B cell (primary cell): ENCODE results near the gene EXOC1. TPM values are rescaled to one million over a fixed set of nuclear protein-coding genes. Genes with fewer than 3 reads are reported as not detected.

Source experiments
- ATAC-seq: fragments of 200-7000 bp; cut with Tn5 transposase; one replicate; pipeline ENCODE4 v1.10.0; 2021; ENCODE audit warnings: low read depth, mild to moderate bottlenecking, moderate number of reproducible peaks, moderate library complexity
- CTCF ChIA-PET: fragments of 350-600 bp; sonication (Branson Sonifier 250); formaldehyde crosslinking; loops from one replicate; lab custom pipeline; 2021; ENCODE audit warnings: antibody characterized with exemption, inconsistent platforms; lab: Charles Lee
- POLR2A ChIA-PET: fragments of 350-600 bp; sonication (Branson Sonifier 250); formaldehyde crosslinking; loops from one replicate; lab custom pipeline; 2021; ENCODE audit warnings: antibody characterized with exemption; lab: Charles Lee
- DNase-seq: peaks from one replicate; pipeline ENCODE4 v3.0.0; 2013
- H2AFZ ChIP-seq: 2 replicates; pipeline ENCODE4 v1.6.1; 2012; ENCODE audit warnings: mild to moderate bottlenecking, low read depth, low read length; ENCODE audit not compliant: insufficient read depth, poor library complexity, severe bottlenecking
- H3K27ac ChIP-seq, 2 donors: 1 replicate in 1 of 2; 2 replicates in 1 of 2; pipeline ENCODE4 v1.5.1; 2012 to 2013; ENCODE audit warnings: low read length in 2 of 2, mild to moderate bottlenecking in 2 of 2, moderate library complexity in 1 of 2
- H3K27me3 ChIP-seq, 4 experiments: fragments of 200-600 bp in 1 of 4; sonication (generic) in 1 of 4; replicated peaks in 1 of 4; 1 replicate in 2 of 4; 2 replicates in 2 of 4; pipeline versions ENCODE4 v1.6.1 to v1.7.0; 2013 to 2016; ENCODE audit warnings: low read length in 3 of 4, mild to moderate bottlenecking in 2 of 4, mixed read lengths in 1 of 4, moderate library complexity in 1 of 4; ENCODE audit not compliant: insufficient read depth in 4 of 4, control insufficient read depth in 3 of 4; ENCODE audit errors: control extremely low read depth in 1 of 4
- H3K36me3 ChIP-seq, 2 experiments: replicated peaks in 1 of 2; 1 replicate in 1 of 2; 2 replicates in 1 of 2; pipeline versions ENCODE4 v1.6.1 to v1.7.1; 2013; ENCODE audit warnings: low read length in 1 of 2; ENCODE audit not compliant: insufficient read depth in 2 of 2, control insufficient read depth in 1 of 2; ENCODE audit errors: control extremely low read depth in 1 of 2, extremely low read depth in 1 of 2
- H3K4me1 ChIP-seq, 2 donors: fragments of 200-600 bp in 1 of 2; sonication (generic) in 1 of 2; 1 replicate in 1 of 2; 2 replicates in 1 of 2; pipeline versions ENCODE4 v1.5.1 to v1.6.1; 2013 to 2017; ENCODE audit warnings: low read length in 2 of 2; ENCODE audit not compliant: control insufficient read depth in 2 of 2, insufficient read depth in 2 of 2
- H3K4me2 ChIP-seq: replicated peaks from 2 replicates; pipeline ENCODE3; 2012; ENCODE audit warnings: mild to moderate bottlenecking, low read depth, low read length; ENCODE audit not compliant: poor library complexity, severe bottlenecking
- H3K4me3 ChIP-seq, 5 experiments: fragments of 200-600 bp in 1 of 5; sonication (generic) in 1 of 5; 1 replicate in 3 of 5; 2 replicates in 2 of 5; pipeline versions ENCODE4 v1.5.1 to v1.7.0; 2011 to 2016; ENCODE audit warnings: low read length in 4 of 5, mild to moderate bottlenecking in 4 of 5, low read depth in 2 of 5, control low read depth in 1 of 5, moderate library complexity in 1 of 5; ENCODE audit not compliant: insufficient read depth in 1 of 5; ENCODE audit errors: control extremely low read depth in 1 of 5, extremely low read depth in 1 of 5
- H3K79me2 ChIP-seq: fragments of 200-600 bp; sonication (generic); one replicate; pipeline ENCODE4 v1.6.0; 2016; ENCODE audit warnings: low read length; ENCODE audit not compliant: control insufficient read depth, insufficient read depth
- H3K9ac ChIP-seq: fragments of 200-600 bp; sonication (generic); 2 replicates; pipeline ENCODE4 v1.6.1; 2017; ENCODE audit warnings: mild to moderate bottlenecking, low read length, moderate library complexity
- H3K9me3 ChIP-seq, 3 donors: one replicate each; pipeline versions ENCODE4 v1.6.1 to v1.7.1; 2013; ENCODE audit warnings: low read length in 2 of 3; ENCODE audit not compliant: control insufficient read depth in 2 of 3, insufficient read depth in 1 of 3; ENCODE audit errors: control extremely low read depth in 1 of 3
- H4K20me1 ChIP-seq: 2 replicates; pipeline ENCODE4 v1.6.0; 2012; ENCODE audit warnings: mild to moderate bottlenecking, low read length; ENCODE audit not compliant: insufficient read depth, control insufficient read depth, poor library complexity, severe bottlenecking
- H3K27ac Mint-ChIP-seq: one replicate; pipeline ENCODE4 v1.8.0; 2021; ENCODE audit warnings: mixed read lengths
- H3K27me3 Mint-ChIP-seq: one replicate; pipeline ENCODE4 v1.8.0; 2021; ENCODE audit warnings: mixed read lengths
- H3K4me1 Mint-ChIP-seq: one replicate; pipeline ENCODE4 v1.8.0; 2021; ENCODE audit warnings: mixed read lengths
- H3K4me3 Mint-ChIP-seq: one replicate; pipeline ENCODE4 v1.8.0; 2021; ENCODE audit warnings: mixed read lengths
- H3K9me3 Mint-ChIP-seq: one replicate; pipeline ENCODE4 v1.8.0; 2022; ENCODE audit warnings: mixed read lengths; ENCODE audit not compliant: insufficient read depth
- CTCF ChIP-seq: fragments of 200-600 bp; IDR thresholded peaks from one replicate; pipeline ENCODE4 v1.8.0; 2022; ENCODE audit warnings: antibody characterized with exemption, mild to moderate bottlenecking
- EZH2 ChIP-seq: IDR thresholded peaks from 2 replicates; pipeline ENCODE4 v1.6.1; 2012; ENCODE audit warnings: borderline replicate concordance, low read depth, mild to moderate bottlenecking, moderate library complexity, low read length; ENCODE audit not compliant: insufficient read depth, poor library complexity, severe bottlenecking
- WGBS: methylation state at CpG from one replicate; pipeline ENCODE4 v1.1.5; 2013; ENCODE audit warnings: missing lambda C conversion rate; ENCODE audit not compliant: insufficient coverage; 5-methylcytosine and 5-hydroxymethylcytosine counted together
- intact Hi-C: fragments of 100-400 bp; cut with micrococcal nuclease; formaldehyde crosslinking; loops from one replicate; pipeline ENCODE4 v1.10.0; 2022
- polyA plus RNA-seq: library from polyadenylated mRNA; depleted of rRNA; stranded (reverse); fragments of >200 nt; gene quantifications from 2 replicates; pipeline ENCODE4 v1.2.3, GENCODE V29; 2012
- total RNA-seq, 2 donors: library from RNA; stranded (reverse); fragments of 120-200 nt in 1 of 2; gene quantifications; 1 replicate in 1 of 2; 2 replicates in 1 of 2; pipeline versions ENCODE4 v1.2.3 to v1.2.4, GENCODE V29; 2013 to 2022

Gene EXOC1
- total and polyA plus RNA-seq, 2 donors (not counting 1 experiment from before 2014, with no cell fraction given), result 10.0 to 42.5 TPM

- H3K4me3 Mint-ChIP-seq, result no peak overlapping the region
- Histone ChIP-seq H3K9ac (no peak overlapping the region), H3K79me2 (no peaks in the 10 kb centered on the region), H3K27ac (no peak overlapping the region), H3K27me3 (no peaks in the 10 kb centered on the region), H4K20me1 (no peaks in the 10 kb centered on the region), H2AFZ (no peak overlapping the region), H3K4me3 (no peak overlapping the region), H3K4me1 (no peaks in the 10 kb centered on the region), H3K36me3 (no peaks in the 10 kb centered on the region), H3K4me2 (no peak overlapping the region), H3K9me3 (no peaks in the 10 kb centered on the region)
- 89% methylated on average over 5 of the region's 5 CpGs for WGBS
- ChIA-PET CTCF (interaction anchor here (1.1 kb wide), 1 partner anchor 28 kb away, joined by 3 read pairs; the partner anchor contains the start of gene CEP135), POLR2A (no interaction called here)
- intact Hi-C loops, result no loop called here
- H3K4me1 Mint-ChIP-seq, result no peaks in the 10 kb centered on the region
- ATAC-seq (no peak), DNase-seq (no peak)
- TF ChIP-seq EZH2 (no peak), CTCF (no peak)
- no peak overlapping the region for H3K27ac Mint-ChIP-seq
- no peaks in the 10 kb centered on the region for H3K9me3 Mint-ChIP-seq
- no peaks in the 10 kb centered on the region for H3K27me3 Mint-ChIP-seq
Measured at GRCh38 chr4:55920571-55920970, 67.1 kb downstream of the EXOC1 start.

GRCh38 chr4:55921093-55921492 lies 67.6 kb downstream of the EXOC1 start:
- no peak for TF ChIP-seq EZH2
- TF ChIP-seq CTCF, result no peak
- Mint-ChIP-seq H3K9me3 (no peaks in the 10 kb centered on the region), H3K4me3 (no peak overlapping the region), H3K27me3 (no peaks in the 10 kb centered on the region), H3K27ac (no peak overlapping the region), H3K4me1 (no peaks in the 10 kb centered on the region)
- Histone ChIP-seq H3K4me3 (no peak overlapping the region), H3K9me3 (no peaks in the 10 kb centered on the region), H3K4me1 (peaks cover 0 to under 1% of the 10 kb centered on the region in 2 donors), H3K9ac (no peak overlapping the region), H3K79me2 (no peaks in the 10 kb centered on the region), H3K4me2 (no peak overlapping the region), H3K27ac (no peak overlapping the region), H3K27me3 (no peaks in the 10 kb centered on the region), H3K36me3 (no peaks in the 10 kb centered on the region), H2AFZ (no peak overlapping the region), H4K20me1 (no peaks in the 10 kb centered on the region)
- ChIA-PET POLR2A (no interaction called here), CTCF (interaction anchor here (1.1 kb wide), 1 partner anchor 27 kb away, joined by 3 read pairs; the partner anchor contains the start of gene CEP135)
- intact Hi-C loops, result no loop called here
- ATAC-seq (no peak), DNase-seq (no peak)
- no CpG with 5 or more reads among the region's 3 CpGs for WGBS
